ENCODE measurements around the gene ASCL2. TPM values are rescaled to one million over a fixed set of nuclear protein-coding genes. Genes with fewer than 3 reads are reported as not detected.

ASCL2 gene
- total RNA-seq, 1 donor from 2014 or later = not detected

- H3K9ac ChIP-seq = no peak overlapping the region
- H3K27me3 Mint-ChIP-seq (ENCODE audit: insufficient read depth, low read depth) = peaks cover 10% of the 10 kb centered on the region
- H3F3A ChIP-seq (ENCODE audit: low read depth) = no peaks in the 10 kb centered on the region
- no peaks in the 10 kb centered on the region for H3K36me3 ChIP-seq
- H3K27ac Mint-ChIP-seq = peak overlapping the region; percentile 61
- TF ChIP-seq EZH2phosphoT487 (IDR thresholded peaks at IDR 0.05) (no peak), CTCF (IDR thresholded peaks at IDR 0.05) (no peak), EZH2 (IDR thresholded peaks at IDR 0.05) (no peak)
- H3K4me1 ChIP-seq = peaks cover 4% of the 10 kb centered on the region
- H3K4me1 Mint-ChIP-seq = peaks cover 7% of the 10 kb centered on the region
- H3K79me2 ChIP-seq (ENCODE audit: low read depth) = no peaks in the 10 kb centered on the region
- H3K27ac ChIP-seq = no peak overlapping the region
- H3K4me3 Mint-ChIP-seq = peak overlapping the region; percentile 24
- no peak overlapping the region for H3K4me2 ChIP-seq
- peaks cover 5% of the 10 kb centered on the region for H3K27me3 ChIP-seq
- H2AFZ ChIP-seq (replicated peaks) = no peak overlapping the region
- no peaks in the 10 kb centered on the region for H3K9me3 ChIP-seq (ENCODE audit: low read depth)
- H4K20me1 ChIP-seq (ENCODE audit: low read depth) = no peaks in the 10 kb centered on the region
- no peak for DNase-seq (ENCODE audit: low spot score)
- peaks cover 6% of the 10 kb centered on the region for H3K9me3 Mint-ChIP-seq
- no peaks in the 10 kb centered on the region for H3K36me3 Mint-ChIP-seq
- H3K4me3 ChIP-seq = no peak overlapping the region
Measured at GRCh38 chr11:2256951-2257700, 13.3 kb downstream of the ASCL2 start.

GRCh38 chr11:2256293-2256913 lies 14.0 kb downstream of the ASCL2 start:
- Histone ChIP-seq H2AFZ (replicated peaks) (no peak overlapping the region), H3K4me2 (no peak overlapping the region), H3K79me2 (ENCODE audit: low read depth) (no peaks in the 10 kb centered on the region), H3K36me3 (no peaks in the 10 kb centered on the region), H3K4me1 (no peaks in the 10 kb centered on the region), H3K27ac (no peak overlapping the region), H3K4me3 (no peak overlapping the region), H3F3A (ENCODE audit: low read depth) (no peaks in the 10 kb centered on the region), H3K9ac (no peak overlapping the region), H3K27me3 (peaks cover 5% of the 10 kb centered on the region), H4K20me1 (ENCODE audit: low read depth) (no peaks in the 10 kb centered on the region), H3K9me3 (ENCODE audit: low read depth) (no peaks in the 10 kb centered on the region)
- H3K36me3 Mint-ChIP-seq = no peaks in the 10 kb centered on the region
- TF ChIP-seq EZH2phosphoT487 (IDR thresholded peaks at IDR 0.05) (no peak), CTCF (IDR thresholded peaks at IDR 0.05) (no peak), EZH2 (IDR thresholded peaks at IDR 0.05) (no peak)
- peaks cover 6% of the 10 kb centered on the region for H3K9me3 Mint-ChIP-seq
- peak overlapping the region; percentile 61 for H3K27ac Mint-ChIP-seq
- peaks cover 8% of the 10 kb centered on the region for H3K27me3 Mint-ChIP-seq (ENCODE audit: insufficient read depth, low read depth)
- H3K4me1 Mint-ChIP-seq = peaks cover 4% of the 10 kb centered on the region
- H3K4me3 Mint-ChIP-seq = no peak overlapping the region
- no peak for DNase-seq (ENCODE audit: low spot score)

- TF ChIP-seq EZH2phosphoT487 (IDR thresholded peaks at IDR 0.05) (no peak), EZH2 (IDR thresholded peaks at IDR 0.05) (no peak), CTCF (IDR thresholded peaks at IDR 0.05) (no peak)
- Histone ChIP-seq H3K27me3 (peaks cover 9% of the 10 kb centered on the region), H3K4me1 (peaks cover 6% of the 10 kb centered on the region), H3K9ac (no peak overlapping the region), H3K4me2 (no peak overlapping the region), H3K36me3 (no peaks in the 10 kb centered on the region), H3K9me3 (ENCODE audit: low read depth) (no peaks in the 10 kb centered on the region), H3K79me2 (ENCODE audit: low read depth) (no peaks in the 10 kb centered on the region), H3K27ac (no peak overlapping the region), H3K4me3 (no peak overlapping the region), H4K20me1 (ENCODE audit: low read depth) (no peaks in the 10 kb centered on the region), H2AFZ (replicated peaks) (no peak overlapping the region), H3F3A (ENCODE audit: low read depth) (no peaks in the 10 kb centered on the region)
- H3K27me3 Mint-ChIP-seq (ENCODE audit: insufficient read depth, low read depth) = peaks cover 7% of the 10 kb centered on the region
- H3K4me3 Mint-ChIP-seq = no peak overlapping the region
- peaks cover 19% of the 10 kb centered on the region for H3K4me1 Mint-ChIP-seq
- H3K27ac Mint-ChIP-seq = no peak overlapping the region
- DNase-seq (ENCODE audit: low spot score) = no peak
- no peaks in the 10 kb centered on the region for H3K36me3 Mint-ChIP-seq
- peaks cover 20% of the 10 kb centered on the region for H3K9me3 Mint-ChIP-seq
Measured at GRCh38 chr11:2252018-2252417, 18.4 kb downstream of the ASCL2 start.
